HG03039 (cell line): ENCODE data around the gene AVPI1.
"Not testable (repeated sequence)": the region's sequence is repeated elsewhere in the genome, so short reads cannot be mapped to it uniquely, and the experiment has no call there.

Experiments
- ATAC-seq: cut with Tn5 transposase; IDR thresholded peaks from one replicate; pipeline ENCODE4 v1.9.1; 2021; ENCODE audit warnings: mild to moderate bottlenecking, moderate library complexity; ENCODE audit not compliant: unreplicated experiment

Gene AVPI1

GRCh38 chr10:97642471-97643159 lies 44.4 kb downstream of the AVPI1 start:
- ATAC-seq = not testable (repeated sequence)

GRCh38 chr10:97640868-97641811 lies 45.9 kb downstream of the AVPI1 start:
- ATAC-seq = no peak

- ATAC-seq = peak; percentile 97
Measured at GRCh38 chr10:97640174-97640867, 46.7 kb downstream of the AVPI1 start, which contains the start of gene PI4K2A. Gene PI4K2A, plus strand, starts transcription at chr10:97640671. Its CDS starts 72 bp downstream, at chr10:97640743.

GRCh38 chr10:97639090-97639489 lies 48.0 kb downstream of the AVPI1 start:
- ATAC-seq = not testable (repeated sequence)

- no peak for ATAC-seq
Measured at GRCh38 chr10:97635577-97635976, 51.5 kb downstream of the AVPI1 start.

- ATAC-seq = no peak
Measured at GRCh38 chr10:97633921-97634320, 53.1 kb downstream of the AVPI1 start.

- peak; percentile 98 for ATAC-seq
Measured at GRCh38 chr10:97632949-97633884, 53.8 kb downstream of the AVPI1 start, which contains the start of gene MORN4. Gene MORN4, minus strand, starts transcription at chr10:97633500. Its CDS starts 13,847 bp downstream, at chr10:97619653.

GRCh38 chr10:97631098-97631497 lies 55.9 kb downstream of the AVPI1 start:
- ATAC-seq = no peak

- ATAC-seq = no peak
Measured at GRCh38 chr10:97629289-97629688, 57.8 kb downstream of the AVPI1 start.

- no peak for ATAC-seq
Measured at GRCh38 chr10:97628228-97628627, 58.8 kb downstream of the AVPI1 start.

- ATAC-seq = no peak
Measured at GRCh38 chr10:97627731-97628130, 59.3 kb downstream of the AVPI1 start.
